ENCODE results near the gene FCHO1.

The FCHO1 gene

GRCh38 chr19:17832443-17833208 is 81.3 kb downstream of the FCHO1 start:
- DNase-seq = no peak

GRCh38 chr19:17834350-17835181 is 83.3 kb downstream of the FCHO1 start:
- DNase-seq = no peak

- DNase-seq = no peak
These were observed 84.1 kb downstream of the FCHO1 start for GRCh38 chr19:17835182-17836006.

GRCh38 chr19:17836530-17836929 is 85.3 kb downstream of the FCHO1 start:
- no peak for DNase-seq

GRCh38 chr19:17837972-17838371 is 86.7 kb downstream of the FCHO1 start:
- no peak for DNase-seq
